Rectal smooth muscle tissue (tissue), 1 donor: ENCODE measurements around the gene NDUFAF2.
"Not testable (repeated sequence)": the region's sequence is repeated elsewhere in the genome, so short reads cannot be mapped to it uniquely, and the experiment has no call there.

Experiments used
- H3K27ac ChIP-seq: one replicate; pipeline ENCODE4 v1.7.0; 2013; ENCODE audit warnings: low read depth, low read length, inconsistent platforms
- H3K27me3 ChIP-seq: one replicate; pipeline ENCODE4 v1.7.0; 2013; ENCODE audit warnings: low read length; ENCODE audit not compliant: control insufficient read depth, insufficient read depth
- H3K36me3 ChIP-seq: one replicate; pipeline ENCODE4 v1.7.0; 2013; ENCODE audit warnings: low read length; ENCODE audit not compliant: control insufficient read depth, insufficient read depth
- H3K4me1 ChIP-seq: one replicate; pipeline ENCODE4 v1.7.0; 2013; ENCODE audit warnings: low read length; ENCODE audit not compliant: control insufficient read depth, insufficient read depth
- H3K4me3 ChIP-seq: one replicate; pipeline ENCODE4 v1.7.0; 2013; ENCODE audit warnings: low read length
- H3K9ac ChIP-seq: one replicate; pipeline ENCODE4 v1.7.0; 2013; ENCODE audit warnings: low read length

Gene NDUFAF2

DNA sequence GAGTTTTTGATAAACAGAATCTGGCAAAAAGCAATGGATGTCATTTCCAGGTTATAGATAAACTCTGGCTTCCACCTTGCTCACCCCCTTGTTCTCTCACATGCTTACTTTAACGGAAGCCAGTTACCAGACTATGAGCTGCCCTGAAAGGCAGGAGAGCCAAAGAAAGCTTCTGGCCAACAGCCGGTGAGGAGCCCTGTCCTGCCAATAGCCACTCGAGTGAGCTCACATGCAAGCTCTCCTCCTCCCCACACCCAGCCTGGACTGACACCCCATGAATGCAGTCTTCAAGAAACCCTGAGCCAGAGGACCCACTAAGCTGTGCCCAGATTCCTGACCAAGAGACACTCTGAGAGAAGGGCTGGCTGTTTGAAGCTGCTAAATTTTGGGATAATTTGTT, 231.6 kb downstream of the NDUFAF2 start:
- Histone ChIP-seq H3K4me3 (no peak overlapping the region), H3K4me1 (no peaks in the 10 kb centered on the region), H3K27me3 (no peaks in the 10 kb centered on the region), H3K9ac (no peak overlapping the region), H3K36me3 (no peaks in the 10 kb centered on the region), H3K27ac (no peak overlapping the region)

DNA sequence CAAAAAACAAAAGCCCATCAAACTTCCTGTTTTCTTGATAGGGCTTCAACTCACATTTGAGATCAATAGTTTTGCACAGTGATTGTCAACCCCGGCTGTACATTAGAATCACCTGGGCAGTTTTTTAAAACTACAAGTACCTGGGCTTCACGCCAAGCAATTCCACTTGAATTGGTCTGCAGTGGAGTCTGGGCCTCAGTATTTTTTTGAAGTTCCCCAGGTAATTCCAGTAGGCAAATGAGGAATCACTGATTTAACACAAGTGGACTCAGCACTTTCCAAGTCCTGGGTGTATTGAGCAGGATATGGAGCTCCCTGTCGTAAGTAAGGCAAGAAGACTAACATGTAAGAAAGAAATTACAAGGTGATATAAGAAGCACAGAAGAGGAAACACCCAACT, 232.1 kb downstream of the NDUFAF2 start:
- Histone ChIP-seq H3K4me1 (no peaks in the 10 kb centered on the region), H3K27me3 (no peaks in the 10 kb centered on the region), H3K9ac (no peak overlapping the region), H3K27ac (no peak overlapping the region), H3K36me3 (no peaks in the 10 kb centered on the region), H3K4me3 (no peak overlapping the region)

DNA sequence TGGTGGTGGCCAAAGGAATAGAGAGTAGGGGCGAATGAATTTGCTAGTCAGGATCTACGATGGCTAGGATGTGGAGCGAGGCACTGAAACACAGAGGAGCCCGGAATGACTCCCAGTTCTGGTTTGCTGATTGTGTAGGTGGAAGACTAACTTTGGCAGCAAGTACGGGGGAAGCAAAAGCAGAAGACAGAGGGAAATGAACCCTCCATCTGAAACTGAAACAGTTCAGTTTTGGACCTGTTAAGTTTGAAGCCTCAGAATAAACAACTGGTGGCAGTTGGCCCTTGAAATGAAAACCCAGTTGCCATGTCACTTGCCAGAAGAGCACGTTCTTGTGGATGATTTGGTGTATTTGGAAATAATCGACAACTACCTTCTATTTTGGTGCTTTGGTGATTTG, 232.7 kb downstream of the NDUFAF2 start:
- Histone ChIP-seq H3K27ac (no peak overlapping the region), H3K4me3 (no peak overlapping the region), H3K36me3 (no peaks in the 10 kb centered on the region)

DNA sequence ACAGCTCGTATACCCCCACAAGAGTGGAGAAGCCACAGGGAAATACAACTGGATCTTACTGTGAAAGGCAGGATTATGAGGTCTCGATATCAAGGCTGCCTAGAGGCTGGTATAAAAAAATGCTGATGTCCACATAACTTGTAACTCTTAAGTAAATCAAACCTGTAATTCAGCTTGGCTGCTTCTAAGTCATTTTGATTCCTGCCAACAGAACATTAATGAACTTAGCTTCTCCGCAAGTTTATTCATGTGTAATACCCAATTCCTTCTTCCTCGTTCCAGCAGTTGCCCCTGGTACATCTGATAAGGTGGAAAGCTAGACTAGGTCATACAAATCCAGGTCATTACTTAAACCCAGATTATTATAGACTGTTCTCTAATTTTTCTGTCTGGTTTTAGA, 233.7 kb downstream of the NDUFAF2 start:
- Histone ChIP-seq H3K4me3 (no peak overlapping the region), H3K9ac (no peak overlapping the region), H3K4me1 (no peaks in the 10 kb centered on the region), H3K27me3 (no peaks in the 10 kb centered on the region), H3K36me3 (no peaks in the 10 kb centered on the region), H3K27ac (no peak overlapping the region)

More for the DNA sequence above, 232.7 kb downstream of the NDUFAF2 start:
- H3K4me1 ChIP-seq, result no peaks in the 10 kb centered on the region
- H3K9ac ChIP-seq, result no peak overlapping the region
- H3K27me3 ChIP-seq, result no peaks in the 10 kb centered on the region

DNA sequence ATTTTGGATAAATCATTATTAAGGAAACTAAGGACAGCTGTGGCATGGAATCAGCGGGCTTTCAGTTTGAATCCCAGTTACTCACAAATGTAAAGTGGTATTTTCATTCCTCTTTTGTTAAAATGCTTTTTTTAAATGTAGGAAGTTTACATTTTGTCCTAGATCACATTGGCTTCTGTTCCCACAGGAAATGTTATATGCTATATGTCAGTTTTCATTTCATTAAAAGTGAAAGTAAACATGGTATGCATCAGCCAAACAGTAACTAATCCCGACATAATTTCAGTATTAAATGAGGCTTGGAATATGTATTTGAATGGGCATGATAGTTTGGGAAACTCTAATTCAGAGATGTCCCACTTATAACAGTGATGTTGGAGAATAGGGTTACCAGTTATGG, 235.9 kb downstream of the NDUFAF2 start:
- Histone ChIP-seq H3K36me3 (no peaks in the 10 kb centered on the region), H3K9ac (no peak overlapping the region), H3K27ac (no peak overlapping the region), H3K4me1 (no peaks in the 10 kb centered on the region), H3K4me3 (peak overlapping the region; percentile 29), H3K27me3 (no peaks in the 10 kb centered on the region)

DNA sequence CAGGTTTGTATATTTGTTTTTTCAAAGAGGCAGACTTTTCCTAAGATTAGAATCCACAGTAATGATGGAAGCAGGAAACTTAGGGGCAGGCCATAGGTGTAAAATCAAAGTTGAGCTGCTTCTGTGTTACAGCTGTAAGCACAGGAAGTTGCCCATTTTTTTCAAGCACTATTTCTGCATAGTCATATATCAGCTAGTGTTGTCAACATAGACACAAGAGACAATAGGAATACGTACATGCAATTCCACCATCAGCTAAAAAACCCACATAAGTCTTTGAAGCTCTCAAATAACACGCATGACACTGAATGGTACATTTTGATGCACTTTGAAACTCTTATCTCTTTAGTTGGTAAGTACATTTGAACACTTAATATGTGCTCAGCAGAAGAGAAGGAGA, 237.4 kb downstream of the NDUFAF2 start:
- no peak overlapping the region for H3K27ac ChIP-seq
- H3K9ac ChIP-seq, result no peak overlapping the region
- no peaks in the 10 kb centered on the region for H3K4me1 ChIP-seq

DNA sequence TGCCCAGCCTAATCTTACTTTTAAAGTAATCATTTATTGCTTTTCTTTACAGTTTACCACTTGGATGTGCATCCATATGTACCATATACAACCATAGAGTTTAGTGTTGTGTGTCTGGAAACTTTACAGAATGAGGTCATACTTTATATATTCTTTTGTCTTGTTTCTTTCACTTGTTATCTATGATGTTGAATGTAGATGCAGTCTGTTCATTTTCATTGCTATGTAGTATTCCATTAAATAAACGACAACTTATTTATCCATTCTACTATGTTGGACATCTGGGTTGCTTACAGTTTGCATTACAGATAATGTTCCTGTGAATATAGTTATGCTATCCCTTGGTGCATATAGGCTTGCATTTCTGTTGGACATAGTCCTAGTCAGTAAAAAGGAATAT, 238.5 kb downstream of the NDUFAF2 start:
- H3K4me1 ChIP-seq, result no peaks in the 10 kb centered on the region
- no peaks in the 10 kb centered on the region for H3K36me3 ChIP-seq
- H3K27me3 ChIP-seq, result no peaks in the 10 kb centered on the region
- no peak overlapping the region for H3K9ac ChIP-seq
- no peak overlapping the region for H3K4me3 ChIP-seq
- no peak overlapping the region for H3K27ac ChIP-seq

More for the DNA sequence above, 237.4 kb downstream of the NDUFAF2 start:
- Histone ChIP-seq H3K36me3 (no peaks in the 10 kb centered on the region), H3K4me3 (no peak overlapping the region), H3K27me3 (no peaks in the 10 kb centered on the region)

DNA sequence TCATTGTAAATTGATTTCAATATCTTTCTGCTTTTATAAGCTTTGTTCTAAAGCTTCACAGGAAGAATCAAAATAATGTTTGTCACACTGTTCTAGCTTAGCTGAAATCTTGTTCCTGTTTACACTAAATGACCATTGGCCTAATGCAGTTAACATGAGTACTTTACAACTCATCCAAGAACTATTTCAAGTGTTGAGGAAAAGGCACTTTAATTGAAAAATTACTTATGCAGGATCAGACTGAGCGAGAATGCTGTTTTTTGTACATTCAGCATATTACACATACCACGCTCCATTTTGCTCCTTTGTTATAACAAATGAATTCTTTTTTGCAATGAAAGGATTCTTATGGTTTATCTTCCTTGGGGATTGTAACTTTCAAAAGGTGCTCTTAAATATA, 239.7 kb downstream of the NDUFAF2 start:
- Histone ChIP-seq H3K4me1 (no peaks in the 10 kb centered on the region), H3K27me3 (no peaks in the 10 kb centered on the region), H3K27ac (no peak overlapping the region), H3K4me3 (no peak overlapping the region), H3K36me3 (no peaks in the 10 kb centered on the region), H3K9ac (no peak overlapping the region)

DNA sequence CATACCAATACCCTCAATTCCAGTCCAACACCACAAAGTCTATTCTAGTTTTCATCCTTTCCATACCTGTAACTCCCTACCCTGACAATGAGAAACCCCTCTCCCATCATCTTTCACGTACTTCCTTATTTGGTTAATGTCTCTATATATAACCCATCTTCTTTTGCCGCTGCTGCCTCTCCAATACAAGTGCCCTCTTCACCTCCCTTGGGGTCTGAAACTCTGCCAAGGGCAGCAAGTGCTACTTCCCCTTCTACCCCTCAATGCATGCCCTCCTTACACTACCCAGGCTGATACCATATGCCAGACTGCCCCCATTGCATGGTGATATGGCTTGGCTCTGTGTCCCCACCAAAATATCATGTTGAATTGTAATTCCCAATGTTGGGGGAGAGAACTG, 241.6 kb downstream of the NDUFAF2 start:
- no peak overlapping the region for H3K27ac ChIP-seq
- H3K36me3 ChIP-seq, result no peaks in the 10 kb centered on the region
- H3K4me1 ChIP-seq, result no peaks in the 10 kb centered on the region
- H3K9ac ChIP-seq, result no peak overlapping the region
- H3K4me3 ChIP-seq, result no peak overlapping the region
- H3K27me3 ChIP-seq, result no peaks in the 10 kb centered on the region

DNA sequence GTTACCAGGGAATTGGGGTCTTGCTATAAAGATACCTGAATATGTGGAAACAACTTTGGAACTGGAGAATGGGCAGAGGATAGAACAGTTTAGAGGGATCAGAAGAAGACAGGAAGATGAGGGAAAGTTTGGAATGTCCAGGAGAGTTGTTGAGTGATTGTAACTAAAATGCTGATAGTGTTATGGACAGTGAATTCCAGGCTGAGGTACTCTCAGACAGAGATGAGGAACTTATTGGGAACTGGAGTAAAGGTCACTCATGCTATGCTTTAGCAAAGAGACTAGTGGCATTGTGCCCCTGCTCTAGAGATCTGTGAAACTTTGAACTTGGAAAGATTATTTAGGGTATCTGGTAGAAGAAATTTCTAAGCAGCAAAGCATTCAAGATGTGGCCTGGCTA, 242.3 kb downstream of the NDUFAF2 start:
- H3K27me3 ChIP-seq, H3K36me3 ChIP-seq, H3K9ac ChIP-seq, H3K27ac ChIP-seq, H3K4me1 ChIP-seq, H3K4me3 ChIP-seq: not testable (repeated sequence)

DNA sequence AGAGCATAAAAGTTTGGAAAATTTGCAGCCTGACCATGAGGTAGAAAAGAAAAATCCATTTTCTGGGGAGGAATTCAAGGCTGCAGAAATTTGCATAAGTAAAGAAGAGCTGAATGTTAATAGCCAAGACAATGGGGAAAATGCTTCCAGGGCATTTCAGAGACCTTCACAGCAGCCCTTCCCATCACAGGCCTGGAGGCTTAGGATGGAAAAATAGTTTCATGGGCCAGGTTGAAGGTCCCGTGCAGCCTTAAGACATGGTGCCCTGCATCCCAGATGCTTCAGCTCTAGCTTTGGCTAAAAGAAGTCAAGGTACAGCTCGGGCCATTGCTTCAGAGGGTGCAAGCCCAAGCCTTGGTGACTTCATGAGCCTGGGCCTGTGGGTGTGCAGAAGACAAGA, 242.8 kb downstream of the NDUFAF2 start:
- not testable (repeated sequence) for H3K4me3 ChIP-seq, H3K9ac ChIP-seq, H3K27ac ChIP-seq, H3K27me3 ChIP-seq, H3K4me1 ChIP-seq, H3K36me3 ChIP-seq

DNA sequence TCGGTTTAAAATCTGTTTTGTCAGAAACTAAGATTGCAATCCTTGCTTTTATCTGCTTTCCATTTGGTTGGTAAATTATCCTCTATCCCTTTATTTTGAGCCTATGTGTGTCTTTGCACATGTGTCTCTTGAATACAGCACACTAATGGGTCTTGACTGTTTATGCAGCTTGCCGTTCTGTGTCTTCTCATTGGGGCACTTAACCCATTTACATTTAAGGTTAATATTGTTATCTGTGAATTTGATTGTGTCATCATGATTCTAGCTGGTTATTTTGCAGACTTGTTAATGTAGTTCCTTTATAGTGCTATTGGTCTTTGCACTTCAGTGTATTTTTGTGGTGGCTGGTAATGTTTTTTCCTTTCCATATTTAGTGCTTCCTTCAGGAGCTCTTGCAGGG, 253.6 kb downstream of the NDUFAF2 start:
- Histone ChIP-seq H3K27me3 (no peaks in the 10 kb centered on the region), H3K4me1 (no peaks in the 10 kb centered on the region), H3K4me3 (no peak overlapping the region), H3K36me3 (no peaks in the 10 kb centered on the region), H3K9ac (no peak overlapping the region), H3K27ac (no peak overlapping the region)

DNA sequence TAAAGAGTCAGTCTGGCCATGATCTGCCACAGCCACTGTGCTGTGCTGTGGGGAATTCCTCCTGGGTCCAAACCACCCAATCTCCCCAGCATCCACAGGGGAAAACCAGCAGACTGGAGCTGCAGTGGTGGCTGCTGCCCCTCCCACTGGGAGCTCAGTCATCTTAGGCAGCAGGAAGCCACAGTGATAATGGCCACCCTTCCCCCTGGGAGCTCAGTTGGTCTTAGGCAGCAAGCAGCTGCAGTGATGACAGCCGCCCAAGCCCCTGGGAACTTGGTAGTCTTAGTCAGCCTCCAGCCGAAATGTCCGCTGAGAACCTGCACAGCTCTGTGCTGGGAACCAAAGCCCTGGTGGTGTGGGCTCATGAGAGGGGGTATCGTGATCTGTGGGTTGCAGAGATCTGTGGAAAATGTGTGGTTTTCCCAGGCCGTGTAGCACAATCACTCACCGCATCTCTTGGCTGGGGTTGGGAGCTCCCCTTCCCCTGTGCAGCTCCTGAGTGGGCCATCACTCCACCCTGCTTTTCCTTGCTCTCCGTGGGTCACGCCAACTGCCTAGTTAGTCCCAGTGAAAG, 255.7 kb downstream of the NDUFAF2 start:
- Histone ChIP-seq H3K36me3 (no peaks in the 10 kb centered on the region), H3K27me3 (no peaks in the 10 kb centered on the region), H3K4me3 (no peak overlapping the region), H3K27ac (no peak overlapping the region), H3K9ac (no peak overlapping the region), H3K4me1 (no peaks in the 10 kb centered on the region)
